HG02973 (cell line): Measurements from ENCODE around the gene MUC12.
"Not testable (repeated sequence)": the region's sequence is repeated elsewhere in the genome, so short reads cannot be mapped to it uniquely, and the experiment has no call there.

Experiments
- ATAC-seq: cut with Tn5 transposase; IDR thresholded peaks from one replicate; pipeline ENCODE4 v1.9.1; 2021; ENCODE audit warnings: moderate library complexity; ENCODE audit not compliant: unreplicated experiment

Gene MUC12

GRCh38 chr7:100969066-100969615 is at the start of gene MUC12:
Gene MUC12, plus strand, starts transcription at chr7:100969565. Its CDS starts 58 bp downstream, at chr7:100969623.
- no peak for ATAC-seq

- not testable (repeated sequence) for ATAC-seq
Measured at GRCh38 chr7:100919779-100920437, 49.5 kb upstream of the MUC12 start.

GRCh38 chr7:100921039-100921438 is 48.3 kb upstream of the MUC12 start:
- ATAC-seq = no peak

- ATAC-seq = not testable (repeated sequence)
Measured at GRCh38 chr7:100923616-100924015, 45.7 kb upstream of the MUC12 start.

GRCh38 chr7:100929808-100930174 is 39.6 kb upstream of the MUC12 start:
- ATAC-seq = no peak

- ATAC-seq = no peak
Measured at GRCh38 chr7:100933734-100934133, 35.6 kb upstream of the MUC12 start.

GRCh38 chr7:100935381-100935780 is 34.0 kb upstream of the MUC12 start:
- ATAC-seq = not testable (repeated sequence)

- not testable (repeated sequence) for ATAC-seq
Measured at GRCh38 chr7:100936167-100936566, 33.2 kb upstream of the MUC12 start.

GRCh38 chr7:100942045-100942774 is 27.2 kb upstream of the MUC12 start:
- no peak for ATAC-seq

- no peak for ATAC-seq
Measured at GRCh38 chr7:100943693-100944092, 25.7 kb upstream of the MUC12 start.

- ATAC-seq = no peak
Measured at GRCh38 chr7:100944138-100944537, 25.2 kb upstream of the MUC12 start.

GRCh38 chr7:100946111-100946510 is 23.3 kb upstream of the MUC12 start:
- ATAC-seq = no peak

- ATAC-seq = no peak
Measured at GRCh38 chr7:100946766-100947365, 22.5 kb upstream of the MUC12 start.

GRCh38 chr7:100947792-100948191 is 21.6 kb upstream of the MUC12 start:
- ATAC-seq = no peak

- no peak for ATAC-seq
Measured at GRCh38 chr7:100949227-100949932, 20.0 kb upstream of the MUC12 start, which contains the start of gene MUC3A. Gene MUC3A, plus strand, starts transcription at chr7:100949534. Its CDS starts 91 bp downstream, at chr7:100949625.

- no peak for ATAC-seq
Measured at GRCh38 chr7:100949933-100950443, 19.4 kb upstream of the MUC12 start.

GRCh38 chr7:100951172-100951571 is 18.2 kb upstream of the MUC12 start:
- ATAC-seq = no peak

- ATAC-seq = no peak
Measured at GRCh38 chr7:100951888-100952560, 17.3 kb upstream of the MUC12 start.

- ATAC-seq = no peak
Measured at GRCh38 chr7:100952641-100953040, 16.7 kb upstream of the MUC12 start.

GRCh38 chr7:100957832-100958421 is 11.4 kb upstream of the MUC12 start:
- no peak for ATAC-seq
